HG02970 (cell line): Measurements from ENCODE around the gene FITM2.
A peak's percentile ranks its signal among the peaks of the same experiment; 100 is the strongest.
"Not testable (repeated sequence)": the region's sequence is repeated elsewhere in the genome, so short reads cannot be mapped to it uniquely, and the experiment has no call there.

Experiments
- ATAC-seq: cut with Tn5 transposase; IDR thresholded peaks from one replicate; pipeline ENCODE4 v1.9.1; 2021; ENCODE audit warnings: mild to moderate bottlenecking, moderate library complexity, moderate number of reproducible peaks; ENCODE audit not compliant: unreplicated experiment, low FRiP score

The FITM2 gene

GRCh38 chr20:44310664-44311639, at the start of gene FITM2:
FITM2 (minus strand) TSS chr20:44311202; CDS start chr20:44311148, 54 bp downstream.
- ATAC-seq, result peak; percentile 96

GRCh38 chr20:44360221-44360620, 49.2 kb upstream of the FITM2 start:
- ATAC-seq, result no peak

- ATAC-seq, result no peak
These were observed 47.8 kb upstream of the FITM2 start for GRCh38 chr20:44358776-44359175.

- no peak for ATAC-seq
These were observed 46.6 kb upstream of the FITM2 start for GRCh38 chr20:44357555-44358125.

- no peak for ATAC-seq
These were observed 46.0 kb upstream of the FITM2 start for GRCh38 chr20:44357020-44357419.

GRCh38 chr20:44356353-44356723, 45.3 kb upstream of the FITM2 start:
- ATAC-seq, result no peak

GRCh38 chr20:44355498-44356352, 44.7 kb upstream of the FITM2 start, which contains the start of gene HNF4A:
HNF4A (plus strand) TSS chr20:44355699; CDS start chr20:44355805, 106 bp downstream.
- ATAC-seq, result no peak

GRCh38 chr20:44354979-44355497, 44.0 kb upstream of the FITM2 start:
- ATAC-seq, result no peak

GRCh38 chr20:44350567-44350966, 39.6 kb upstream of the FITM2 start:
- no peak for ATAC-seq

- ATAC-seq, result no peak
These were observed 38.3 kb upstream of the FITM2 start for GRCh38 chr20:44349349-44349748.

- no peak for ATAC-seq
These were observed 37.2 kb upstream of the FITM2 start for GRCh38 chr20:44348168-44348659.

- ATAC-seq, result not testable (repeated sequence)
These were observed 34.9 kb upstream of the FITM2 start for GRCh38 chr20:44345941-44346340.

- no peak for ATAC-seq
These were observed 34.1 kb upstream of the FITM2 start for GRCh38 chr20:44345147-44345546.

- no peak for ATAC-seq
These were observed 33.7 kb upstream of the FITM2 start for GRCh38 chr20:44344723-44345122.

GRCh38 chr20:44343162-44343675, 32.2 kb upstream of the FITM2 start:
- ATAC-seq, result no peak

- no peak for ATAC-seq
These were observed 31.2 kb upstream of the FITM2 start for GRCh38 chr20:44342248-44342647.

- ATAC-seq, result no peak
These were observed 25.9 kb upstream of the FITM2 start, which contains the start of gene R3HDML for GRCh38 chr20:44336725-44337380. R3HDML (plus strand) TSS chr20:44337043; CDS start chr20:44337158, 115 bp downstream.

GRCh38 chr20:44336086-44336485, 25.1 kb upstream of the FITM2 start:
- ATAC-seq, result no peak

- ATAC-seq, result no peak
These were observed 24.7 kb upstream of the FITM2 start for GRCh38 chr20:44335675-44336074.
